Coronary artery (tissue), 2 donors: ENCODE data around the gene CILP2.

Source experiments
- DNase-seq: peaks from one replicate; pipeline ENCODE4 v3.0.0-alpha.2; 2017; ENCODE audit warnings: low spot score
- H3K27ac ChIP-seq, 2 donors: fragments of 200-600 bp; sonication (generic); one replicate each; pipeline ENCODE4 v1.5.1; 2016 to 2019
- H3K4me3 ChIP-seq: fragments of 200-600 bp; sonication (generic); 2 replicates; pipeline ENCODE4 v1.5.1; 2016; ENCODE audit warnings: mild to moderate bottlenecking, moderate library complexity
- TF ChIP-seq, protein P1 (sequence below): fragments of 200-600 bp; sonication (generic); IDR thresholded peaks from one replicate; pipeline ENCODE4 v1.5.1; 2019; ENCODE audit warnings: antibody characterized with exemption

Gene CILP2

GRCh38 chr19:19595171-19595701 lies 57.2 kb downstream of the CILP2 start:
- no peak for DNase-seq
- TF ChIP-seq, protein P1, sequence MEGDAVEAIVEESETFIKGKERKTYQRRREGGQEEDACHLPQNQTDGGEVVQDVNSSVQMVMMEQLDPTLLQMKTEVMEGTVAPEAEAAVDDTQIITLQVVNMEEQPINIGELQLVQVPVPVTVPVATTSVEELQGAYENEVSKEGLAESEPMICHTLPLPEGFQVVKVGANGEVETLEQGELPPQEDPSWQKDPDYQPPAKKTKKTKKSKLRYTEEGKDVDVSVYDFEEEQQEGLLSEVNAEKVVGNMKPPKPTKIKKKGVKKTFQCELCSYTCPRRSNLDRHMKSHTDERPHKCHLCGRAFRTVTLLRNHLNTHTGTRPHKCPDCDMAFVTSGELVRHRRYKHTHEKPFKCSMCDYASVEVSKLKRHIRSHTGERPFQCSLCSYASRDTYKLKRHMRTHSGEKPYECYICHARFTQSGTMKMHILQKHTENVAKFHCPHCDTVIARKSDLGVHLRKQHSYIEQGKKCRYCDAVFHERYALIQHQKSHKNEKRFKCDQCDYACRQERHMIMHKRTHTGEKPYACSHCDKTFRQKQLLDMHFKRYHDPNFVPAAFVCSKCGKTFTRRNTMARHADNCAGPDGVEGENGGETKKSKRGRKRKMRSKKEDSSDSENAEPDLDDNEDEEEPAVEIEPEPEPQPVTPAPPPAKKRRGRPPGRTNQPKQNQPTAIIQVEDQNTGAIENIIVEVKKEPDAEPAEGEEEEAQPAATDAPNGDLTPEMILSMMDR: no peak
- H3K27ac ChIP-seq: no peak overlapping the region
- no peak overlapping the region for H3K4me3 ChIP-seq
